Sigmoid colon (tissue), 7 donors: ENCODE data around the gene RASSF7. TPM values are rescaled to one million over a fixed set of nuclear protein-coding genes. Genes with fewer than 3 reads are reported as not detected.

Source experiments
- DNase-seq: peaks from one replicate; pipeline ENCODE4 v3.0.0-alpha.2; 2019
- H3K27ac ChIP-seq, 4 donors: fragments of 200-600 bp; sonication (generic); one replicate each; pipeline ENCODE4 v1.5.1; 2016 to 2019; ENCODE audit warnings: mild to moderate bottlenecking in 1 of 4
- H3K27me3 ChIP-seq, 3 donors: fragments of 200-600 bp; sonication (generic); one replicate each; pipeline ENCODE4 v1.5.1; 2019; ENCODE audit warnings: mild to moderate bottlenecking in 1 of 3
- H3K36me3 ChIP-seq, 4 donors: fragments of 200-600 bp; sonication (generic); one replicate each; pipeline ENCODE4 v1.5.1; 2016 to 2019
- H3K4me1 ChIP-seq, 4 donors: fragments of 200-600 bp; sonication (generic); one replicate each; pipeline ENCODE4 v1.5.1; 2017 to 2019
- H3K4me3 ChIP-seq, 4 donors: fragments of 200-600 bp; sonication (generic); one replicate each; pipeline ENCODE4 v1.5.1; 2017 to 2019; ENCODE audit warnings: mild to moderate bottlenecking in 2 of 4, moderate library complexity in 1 of 4
- H3K9me3 ChIP-seq, 4 donors: fragments of 200-600 bp in 3 of 4; sonication (generic) in 3 of 4; one replicate each; pipeline versions ENCODE4 v1.5.1 to v1.6.1; 2013 to 2019
- EP300 ChIP-seq, 4 donors: sonication (generic); formaldehyde crosslinking; IDR thresholded peaks; one replicate each; pipeline ENCODE4 v1.6.1; 2017; ENCODE audit warnings: antibody characterized with exemption in 4 of 4
- POLR2A ChIP-seq, 2 donors: fragments of 450-650 bp; IDR thresholded peaks; one replicate each; pipeline ENCODE4 v1.6.1; 2016; ENCODE audit warnings: antibody characterized with exemption in 2 of 2, mild to moderate bottlenecking in 2 of 2, moderate library complexity in 2 of 2
- POLR2AphosphoS5 ChIP-seq, 4 donors: sonication (generic); formaldehyde crosslinking; IDR thresholded peaks; one replicate each; pipeline ENCODE4 v1.6.1; 2017; ENCODE audit warnings: antibody characterized with exemption in 4 of 4
- WGBS, 2 donors: extraction: QIAGEN DNeasy Blood & Tissue Kit; methylation state at CpG; one replicate each; pipeline ENCODE4 v1.1.7; 2013; 5-methylcytosine and 5-hydroxymethylcytosine counted together
- intact Hi-C: fragments of 100-400 bp; cut with DNase I; formaldehyde crosslinking; loops from one replicate; pipeline ENCODE4 v1.15.1; 2023
- polyA plus RNA-seq, 3 donors: library from polyadenylated mRNA; stranded (reverse); fragments of 200-250 nt; gene quantifications; one replicate each; pipeline ENCODE4 v1.2.3, GENCODE V29; 2013
- total RNA-seq, 4 donors: library from RNA; depleted of rRNA; stranded (reverse); fragments of >200 nt; gene quantifications; one replicate each; pipeline ENCODE4 v1.1.0, GENCODE V29; 2016
- TF ChIP-seq, protein P1 (sequence below), 4 experiments: fragments of 450-650 bp in 3 of 4; fragments of 200-600 bp in 1 of 4; IDR thresholded peaks; one replicate each; pipeline ENCODE4 v1.5.1; 2016 to 2019; ENCODE audit warnings: antibody characterized with exemption in 4 of 4, mild to moderate bottlenecking in 3 of 4, moderate library complexity in 2 of 4
- donor health status: healthy with polysubstance abuse.
- donor health status: Bipolar disorder and iron deficiency.
- donor health status: healthy.

RASSF7 gene
- total and polyA plus RNA-seq, 7 donors = 3.0 to 122 (median 5.4) TPM

DNA sequence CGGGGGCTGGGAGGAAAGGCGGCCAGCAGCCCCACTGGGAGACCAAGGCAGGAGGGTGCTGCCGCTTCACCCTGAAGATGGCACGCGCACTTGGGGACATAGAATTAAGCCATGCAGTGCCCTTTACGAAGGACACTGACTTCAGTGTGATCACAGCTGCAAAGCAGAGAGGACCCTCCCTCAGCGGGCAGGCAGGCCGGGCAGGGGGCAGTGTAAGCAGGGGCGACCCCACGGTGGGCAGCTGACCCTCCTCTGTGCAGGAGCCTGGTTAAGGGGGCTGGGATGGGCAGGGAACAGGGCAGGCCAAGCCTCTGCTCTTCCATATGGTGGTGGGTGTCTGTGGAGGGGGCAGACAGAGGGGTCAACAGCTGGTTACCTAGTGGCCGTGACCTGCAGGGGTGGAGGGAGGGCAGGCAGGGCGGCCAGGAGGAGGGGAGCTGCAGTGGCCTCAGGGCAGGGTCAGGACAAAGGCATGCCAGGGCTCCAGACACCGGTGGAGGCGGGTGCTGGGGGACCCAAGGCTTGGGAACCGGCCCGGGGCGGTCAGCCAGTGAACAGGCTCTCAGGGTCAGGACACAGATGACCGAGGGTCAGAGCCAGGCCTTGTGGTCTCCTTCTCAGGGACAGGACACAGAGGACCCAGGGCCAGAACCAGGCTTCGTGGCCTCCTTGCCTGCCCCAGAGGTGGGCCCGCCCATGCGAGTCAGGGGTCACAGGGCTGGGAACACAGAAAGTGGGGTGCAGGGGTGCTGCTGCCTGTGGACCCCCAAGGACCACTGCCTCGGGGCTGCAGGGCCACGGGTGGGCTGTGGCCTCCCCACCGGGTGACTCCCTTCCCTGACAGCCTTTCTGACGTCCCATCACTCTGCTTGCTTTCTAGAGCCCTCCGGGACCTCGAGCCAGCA is 7.4 kb upstream of the RASSF7 start:
- no peak overlapping the region for H3K27ac ChIP-seq
- peaks cover 0 to 21% (median 17%) of the 10 kb centered on the region in 4 donors for H3K4me1 ChIP-seq
- no peaks in the 10 kb centered on the region for H3K36me3 ChIP-seq
- no peaks in the 10 kb centered on the region for H3K9me3 ChIP-seq
- 83 to 88% methylated on average over 27 of the region's 27 CpGs for WGBS, 2 donors
- TF ChIP-seq POLR2A (IDR thresholded peaks at IDR 0.05) (no peak), POLR2AphosphoS5 (IDR thresholded peaks at IDR 0.05) (no peak), EP300 (IDR thresholded peaks at IDR 0.05) (no peak)
- TF ChIP-seq, protein P1, sequence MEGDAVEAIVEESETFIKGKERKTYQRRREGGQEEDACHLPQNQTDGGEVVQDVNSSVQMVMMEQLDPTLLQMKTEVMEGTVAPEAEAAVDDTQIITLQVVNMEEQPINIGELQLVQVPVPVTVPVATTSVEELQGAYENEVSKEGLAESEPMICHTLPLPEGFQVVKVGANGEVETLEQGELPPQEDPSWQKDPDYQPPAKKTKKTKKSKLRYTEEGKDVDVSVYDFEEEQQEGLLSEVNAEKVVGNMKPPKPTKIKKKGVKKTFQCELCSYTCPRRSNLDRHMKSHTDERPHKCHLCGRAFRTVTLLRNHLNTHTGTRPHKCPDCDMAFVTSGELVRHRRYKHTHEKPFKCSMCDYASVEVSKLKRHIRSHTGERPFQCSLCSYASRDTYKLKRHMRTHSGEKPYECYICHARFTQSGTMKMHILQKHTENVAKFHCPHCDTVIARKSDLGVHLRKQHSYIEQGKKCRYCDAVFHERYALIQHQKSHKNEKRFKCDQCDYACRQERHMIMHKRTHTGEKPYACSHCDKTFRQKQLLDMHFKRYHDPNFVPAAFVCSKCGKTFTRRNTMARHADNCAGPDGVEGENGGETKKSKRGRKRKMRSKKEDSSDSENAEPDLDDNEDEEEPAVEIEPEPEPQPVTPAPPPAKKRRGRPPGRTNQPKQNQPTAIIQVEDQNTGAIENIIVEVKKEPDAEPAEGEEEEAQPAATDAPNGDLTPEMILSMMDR (IDR thresholded peaks at IDR 0.05) = no peak
- intact Hi-C loops = no loop called here
- H3K27me3 ChIP-seq = peaks cover 41 to 83% (median 78%) of the 10 kb centered on the region in 3 donors
- H3K4me3 ChIP-seq = no peak overlapping the region
- DNase-seq = no peak

DNA sequence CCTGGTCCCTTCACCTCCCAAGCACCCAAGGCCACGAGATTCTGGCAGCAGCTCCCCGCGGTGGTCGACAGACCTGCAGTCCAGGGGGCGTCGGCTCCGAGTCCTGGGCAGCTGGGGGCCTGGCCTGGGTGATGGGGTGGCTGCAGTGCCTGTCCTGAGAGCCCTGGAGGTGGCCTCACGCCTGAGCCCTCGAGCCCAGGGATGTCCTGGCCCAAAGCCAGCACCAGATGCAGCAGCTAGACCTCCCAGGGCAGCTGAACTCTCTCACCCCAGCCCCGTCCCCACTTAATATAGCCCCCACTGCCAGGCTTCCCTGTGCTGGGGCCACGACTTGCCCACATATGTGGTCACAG is 6.8 kb upstream of the RASSF7 start:
- DNase-seq = no peak
- H3K4me3 ChIP-seq = no peak overlapping the region
- 45 to 63% methylated on average over 11 of the region's 11 CpGs for WGBS, 2 donors
- H3K27ac ChIP-seq = no peak overlapping the region
- peaks cover 0 to 21% (median 17%) of the 10 kb centered on the region in 4 donors for H3K4me1 ChIP-seq
- no peaks in the 10 kb centered on the region for H3K9me3 ChIP-seq
- intact Hi-C loops = loop anchor here (2.0 kb wide), 1 partner anchor 169 kb away; no protein-coding TSS in a partner anchor
- peaks cover 45 to 89% (median 84%) of the 10 kb centered on the region in 3 donors for H3K27me3 ChIP-seq
- no peak for TF ChIP-seq POLR2AphosphoS5 (IDR thresholded peaks at IDR 0.05)
- TF ChIP-seq, protein P1 (IDR thresholded peaks at IDR 0.05) = no peak
- TF ChIP-seq POLR2A (IDR thresholded peaks at IDR 0.05) = no peak
- TF ChIP-seq EP300 (IDR thresholded peaks at IDR 0.05) = no peak
- H3K36me3 ChIP-seq = no peaks in the 10 kb centered on the region

DNA sequence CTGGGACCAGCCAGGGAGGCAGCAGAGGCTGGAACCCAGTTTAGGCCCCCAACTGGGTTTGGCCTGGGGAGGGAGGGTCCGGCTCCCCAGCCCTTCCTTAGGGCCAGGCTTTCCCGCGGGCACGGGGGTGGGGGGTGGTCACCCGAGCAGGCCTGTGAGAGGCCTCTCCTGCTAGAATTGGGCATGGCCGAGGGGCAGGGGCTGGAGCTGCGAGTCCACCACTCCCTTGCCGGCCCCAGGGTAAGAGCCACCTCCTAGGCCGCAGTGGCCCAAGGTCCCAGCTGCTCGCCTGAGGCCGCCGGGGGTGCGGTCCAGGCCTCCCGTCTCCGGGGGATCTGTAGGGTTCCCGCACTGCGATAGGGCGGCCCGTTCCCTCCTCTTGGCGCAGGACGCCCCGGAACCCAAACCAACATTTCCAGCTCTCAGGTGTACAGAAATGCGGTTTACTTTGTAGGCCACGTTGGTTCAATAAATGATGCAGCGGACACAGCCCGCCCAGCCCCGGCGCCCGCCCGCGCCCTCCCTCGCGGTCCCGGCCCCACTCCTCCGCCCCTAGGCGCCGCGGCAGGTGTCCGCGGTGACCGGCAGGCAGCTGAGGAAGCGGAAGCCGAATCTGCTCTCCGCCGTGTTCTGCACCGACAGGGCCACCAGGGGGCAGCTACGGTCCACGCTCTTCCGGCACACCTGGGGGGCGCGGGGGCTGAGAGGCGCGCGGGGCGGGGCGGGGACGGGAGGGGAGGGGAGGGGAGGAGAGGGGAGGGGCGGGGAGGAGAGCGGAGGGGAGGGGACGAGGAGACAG is 6.1 kb upstream of the RASSF7 start:
- WGBS, 2 donors = 4 to 14% methylated on average over 57 to 59 of the region's 60 CpGs
- Histone ChIP-seq H3K4me3 (peak overlapping the region in 3 of 4 donors; percentile 19 to 27 (median 20)), H3K4me1 (peaks cover 0 to 21% (median 17%) of the 10 kb centered on the region in 4 donors), H3K27me3 (peaks cover 45 to 95% (median 88%) of the 10 kb centered on the region in 3 donors), H3K36me3 (no peaks in the 10 kb centered on the region), H3K9me3 (no peaks in the 10 kb centered on the region), H3K27ac (no peak overlapping the region)
- intact Hi-C loops = loop anchor here (2.0 kb wide), 1 partner anchor 168 kb away; no protein-coding TSS in a partner anchor
- TF ChIP-seq POLR2AphosphoS5 (IDR thresholded peaks at IDR 0.05) (no peak), EP300 (IDR thresholded peaks at IDR 0.05) (no peak), POLR2A (IDR thresholded peaks at IDR 0.05) (no peak)
- TF ChIP-seq, protein P1 (IDR thresholded peaks at IDR 0.05) = peak in 2 of 4 experiments; percentile 15 to 68
- DNase-seq = no peak

DNA sequence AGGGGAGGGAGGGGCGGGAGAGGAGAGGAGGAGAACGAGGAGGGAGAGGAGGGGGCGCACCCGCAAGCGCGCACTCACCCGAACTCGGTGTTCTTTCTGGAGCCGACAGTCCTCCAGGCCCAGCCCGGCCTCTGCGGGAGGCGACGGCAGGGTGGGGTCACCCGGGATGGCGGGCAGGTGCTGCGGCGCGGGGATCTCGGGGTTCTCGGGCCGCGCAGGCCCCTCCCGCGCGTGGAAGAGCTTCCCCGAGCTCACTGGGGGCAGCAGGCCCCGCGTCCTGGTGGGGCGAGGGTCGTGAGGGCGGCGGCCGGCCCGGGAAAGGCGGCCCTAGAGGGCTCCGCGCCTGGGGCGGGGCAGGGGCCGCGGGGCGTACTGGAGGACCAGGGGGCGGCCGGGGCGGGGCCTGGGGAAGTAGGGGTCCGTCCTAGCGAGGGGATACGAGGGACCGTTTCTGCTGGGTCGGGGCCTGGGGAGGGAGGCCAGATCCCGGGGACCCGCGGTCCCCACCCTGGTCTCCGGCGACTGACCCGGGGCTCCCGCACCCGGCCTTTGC is 5.5 kb upstream of the RASSF7 start:
- peak overlapping the region in 2 of 4 donors; percentile 20 to 27 for H3K4me3 ChIP-seq
- intact Hi-C loops = loop anchor here (2.0 kb wide), 1 partner anchor 167 kb away; no protein-coding TSS in a partner anchor
- 1 to 2% methylated on average over 57 of the region's 57 CpGs for WGBS, 2 donors
- no peak for DNase-seq
- no peaks in the 10 kb centered on the region for H3K9me3 ChIP-seq
- H3K27ac ChIP-seq = no peak overlapping the region
- no peak for TF ChIP-seq POLR2A (IDR thresholded peaks at IDR 0.05)
- TF ChIP-seq, protein P1 (IDR thresholded peaks at IDR 0.05) = peak in 1 of 4 experiments; percentile 21
- no peaks in the 10 kb centered on the region for H3K36me3 ChIP-seq
- H3K27me3 ChIP-seq = peaks cover 45 to 93% (median 88%) of the 10 kb centered on the region in 3 donors
- H3K4me1 ChIP-seq = peaks cover 0 to 25% (median 22%) of the 10 kb centered on the region in 4 donors
